ENCODE measurements around the gene ZNF598. TPM values are rescaled to one million over a fixed set of nuclear protein-coding genes. Genes with fewer than 3 reads are reported as not detected.

Gene ZNF598
- total RNA-seq, 4 donors from 2014 or later: 28.3 to 145 (median 42.0) TPM

- Histone ChIP-seq H3K4me3 (peak overlapping the region; percentile 58 to 90 (median 82)), H3K4me1 (peaks cover 22 to 67% (median 58%) of the 10 kb centered on the region in 4 donors), H3K36me3 (peaks cover 0 to 7% (median 0%) of the 10 kb centered on the region in 4 donors), H3K27me3 (peaks cover 39% of the 10 kb centered on the region), H3K27ac (peak overlapping the region; percentile 91 to 95 (median 93)), H3K9me3 (no peaks in the 10 kb centered on the region)
- intact Hi-C loops (cut with DNase I; ENCODE audit: low total_unique reads) (loop anchor here (10.0 kb wide), 1 partner anchor 680 kb away; no protein-coding TSS in a partner anchor), in situ Hi-C loops (cut with MboI; ENCODE audit: low pct_ligation_motif_present in 1 of 4, low pct_unique_long_range_greater_than_20kb in 1 of 4, low sequenced_read_pairs in 3 of 4) (no loop called here)
- TF ChIP-seq CTCF (IDR thresholded peaks at IDR 0.05) (no peak), POLR2A (IDR thresholded peaks at IDR 0.05) (peak; percentile 45), POLR2AphosphoS5 (IDR thresholded peaks at IDR 0.05) (peak in 2 of 3 donors; percentile 11 to 18), EP300 (IDR thresholded peaks at IDR 0.05; ENCODE audit: low read depth) (no peak)
- WGBS, 2 donors (ENCODE audit: low coverage in 1 of 2): 9 to 24% methylated on average over 7 to 36 of the region's 58 CpGs
- DNase-seq: peak; percentile 68
Observed at GRCh38 chr16:1984347-1985225, 25.0 kb downstream of the ZNF598 start.

GRCh38 chr16:1983544-1984346 is 25.9 kb downstream of the ZNF598 start, which contains the start of gene GFER:
GFER (plus strand) TSS chr16:1984193; CDS start chr16:1984219, 26 bp downstream.
- Histone ChIP-seq H3K4me1 (peaks cover 22 to 62% (median 57%) of the 10 kb centered on the region in 4 donors), H3K36me3 (peaks cover 0 to 7% (median 0%) of the 10 kb centered on the region in 4 donors)

GRCh38 chr16:1982991-1983543 is 26.6 kb downstream of the ZNF598 start:
- DNase-seq: no peak
- peaks cover 22 to 66% (median 60%) of the 10 kb centered on the region in 4 donors for H3K4me1 ChIP-seq
- peak overlapping the region; percentile 91 to 95 (median 93) for H3K27ac ChIP-seq
- no peak for TF ChIP-seq POLR2AphosphoS5 (IDR thresholded peaks at IDR 0.05)
- TF ChIP-seq EP300 (IDR thresholded peaks at IDR 0.05; ENCODE audit: low read depth): no peak
- TF ChIP-seq CTCF (IDR thresholded peaks at IDR 0.05): peak in 1 of 5 experiments; percentile 3
- TF ChIP-seq POLR2A (IDR thresholded peaks at IDR 0.05): no peak
- peak overlapping the region in 3 of 4 donors; percentile 74 to 90 (median 89) for H3K4me3 ChIP-seq
- H3K36me3 ChIP-seq: peaks cover 0 to 8% (median 2%) of the 10 kb centered on the region in 4 donors
- WGBS, 2 donors (ENCODE audit: low coverage in 1 of 2): 28 to 40% methylated on average over 1 to 19 of the region's 19 CpGs
- in situ Hi-C loops (cut with MboI; ENCODE audit: low pct_ligation_motif_present in 1 of 4, low pct_unique_long_range_greater_than_20kb in 1 of 4, low sequenced_read_pairs in 3 of 4) (no loop called here), intact Hi-C loops (cut with DNase I; ENCODE audit: low total_unique reads) (loop anchor here (10.0 kb wide), 1 partner anchor 682 kb away; no protein-coding TSS in a partner anchor)
- peaks cover 39% of the 10 kb centered on the region for H3K27me3 ChIP-seq
- no peaks in the 10 kb centered on the region for H3K9me3 ChIP-seq

More at GRCh38 chr16:1983544-1984346, 25.9 kb downstream of the ZNF598 start, which contains the start of gene GFER:
- no peaks in the 10 kb centered on the region for H3K9me3 ChIP-seq
- H3K27ac ChIP-seq: peak within 1 kb of the TSS; percentile 91 to 95 (median 93)
- peaks cover 37% of the 10 kb centered on the region for H3K27me3 ChIP-seq
- intact Hi-C loops (cut with DNase I; ENCODE audit: low total_unique reads) (loop anchor here (10.0 kb wide), 1 partner anchor 681 kb away; no protein-coding TSS in a partner anchor), in situ Hi-C loops (cut with MboI; ENCODE audit: low pct_ligation_motif_present in 1 of 4, low pct_unique_long_range_greater_than_20kb in 1 of 4, low sequenced_read_pairs in 3 of 4) (no loop called here)
- H3K4me3 ChIP-seq: peak within 1 kb of the TSS; percentile 58 to 90 (median 82)
- WGBS, 2 donors (ENCODE audit: low coverage in 1 of 2): 1% methylated on average over 37 of the region's 109 CpGs; no CpG with 5 or more reads in 1 of the 2 donors
- no peak for TF ChIP-seq EP300 (IDR thresholded peaks at IDR 0.05; ENCODE audit: low read depth)
- TF ChIP-seq POLR2AphosphoS5 (IDR thresholded peaks at IDR 0.05): peak in 2 of 3 donors; percentile 72 to 76
- peak in 4 of 5 experiments; percentile 24 to 45 (median 30) for TF ChIP-seq CTCF (IDR thresholded peaks at IDR 0.05)
- TF ChIP-seq POLR2A (IDR thresholded peaks at IDR 0.05): peak; percentile 71
- DNase-seq: peak; percentile 92
